Tibial nerve (tissue), 4 donors: ENCODE data around the gene RPS17. TPM values are rescaled to one million over a fixed set of nuclear protein-coding genes. Genes with fewer than 3 reads are reported as not detected.

Source experiments
- DNase-seq, 2 donors: peaks; one replicate each; pipeline ENCODE4 v3.0.0-alpha.2; 2019; ENCODE audit warnings: low spot score in 2 of 2
- H3K27ac ChIP-seq, 4 donors: fragments of 200-600 bp; sonication (generic) in 3 of 4; one replicate each; pipeline ENCODE4 v1.5.1; 2017 to 2019; ENCODE audit warnings: mild to moderate bottlenecking in 1 of 4
- H3K27me3 ChIP-seq, 2 donors: fragments of 200-600 bp; sonication (generic) in 1 of 2; one replicate each; pipeline versions ENCODE4 v1.5.1 to v1.6.0; 2017 to 2019
- H3K36me3 ChIP-seq, 3 donors: fragments of 200-600 bp; sonication (generic); one replicate each; pipeline ENCODE4 v1.5.1; 2018 to 2019
- H3K4me1 ChIP-seq, 4 donors: fragments of 200-600 bp; sonication (generic) in 3 of 4; one replicate each; pipeline ENCODE4 v1.5.1; 2017 to 2019
- H3K4me3 ChIP-seq, 4 donors: fragments of 200-600 bp; sonication (generic) in 3 of 4; one replicate each; pipeline ENCODE4 v1.5.1; 2017 to 2019; ENCODE audit warnings: mild to moderate bottlenecking in 1 of 4, moderate library complexity in 1 of 4
- H3K9me3 ChIP-seq, 4 donors: fragments of 200-600 bp; sonication (generic) in 3 of 4; one replicate each; pipeline ENCODE4 v1.5.1; 2017 to 2019
- CTCF ChIP-seq, 5 experiments: fragments of 200-600 bp in 3 of 5; fragments of 450-650 bp in 2 of 5; sonication (generic) in 3 of 5; IDR thresholded peaks; one replicate each; pipeline ENCODE4 v1.5.1; 2016 to 2019; ENCODE audit warnings: antibody characterized with exemption in 5 of 5, mild to moderate bottlenecking in 3 of 5, moderate library complexity in 2 of 5
- EP300 ChIP-seq, 2 donors: sonication (generic); formaldehyde crosslinking; IDR thresholded peaks; one replicate each; pipeline ENCODE4 v1.6.1; 2017; ENCODE audit warnings: antibody characterized with exemption in 2 of 2, mild to moderate bottlenecking in 1 of 2
- POLR2A ChIP-seq, 2 donors: fragments of 450-650 bp; IDR thresholded peaks; one replicate each; pipeline ENCODE4 v1.6.1; 2017; ENCODE audit warnings: antibody characterized with exemption in 2 of 2, mild to moderate bottlenecking in 2 of 2, moderate library complexity in 2 of 2
- WGBS, 2 donors: methylation state at CpG; one replicate each; pipeline ENCODE4 v1.1.5; 2018; 5-methylcytosine and 5-hydroxymethylcytosine counted together
- total RNA-seq, 4 donors: library from RNA; depleted of rRNA; stranded (reverse); fragments of >200 nt; gene quantifications; one replicate each; pipeline ENCODE4 v1.1.0, GENCODE V29; 2016

RPS17 gene
- total RNA-seq, 4 donors from 2014 or later = 1,019 to 1,820 (median 1,439) TPM

GRCh38 chr15:82572986-82573385 is 32.7 kb upstream of the RPS17 start:
- TF ChIP-seq CTCF (IDR thresholded peaks at IDR 0.05) = no peak
- no peak for TF ChIP-seq EP300 (IDR thresholded peaks at IDR 0.05)
- TF ChIP-seq POLR2A (IDR thresholded peaks at IDR 0.05) = no peak
- Histone ChIP-seq H3K4me1 (peaks cover 0 to 23% (median 3%) of the 10 kb centered on the region in 4 donors), H3K27me3 (no peaks in the 10 kb centered on the region), H3K27ac (peak overlapping the region in 1 of 4 donors; percentile 84), H3K36me3 (peaks cover 0 to 3% (median 0%) of the 10 kb centered on the region in 3 donors), H3K4me3 (no peak overlapping the region), H3K9me3 (no peaks in the 10 kb centered on the region)
- no peak for DNase-seq
- 75 to 77% methylated on average over 3 of the region's 3 CpGs for WGBS, 2 donors

GRCh38 chr15:82572311-82572710 is 32.1 kb upstream of the RPS17 start:
- no peak for TF ChIP-seq POLR2A (IDR thresholded peaks at IDR 0.05)
- no peak for TF ChIP-seq CTCF (IDR thresholded peaks at IDR 0.05)
- TF ChIP-seq EP300 (IDR thresholded peaks at IDR 0.05) = no peak
- Histone ChIP-seq H3K4me1 (peaks cover 0 to 23% (median 3%) of the 10 kb centered on the region in 4 donors), H3K27ac (peak overlapping the region in 3 of 4 donors; percentile 41 to 85 (median 84)), H3K27me3 (no peaks in the 10 kb centered on the region), H3K36me3 (peaks cover 0 to 10% (median 0%) of the 10 kb centered on the region in 3 donors), H3K9me3 (no peaks in the 10 kb centered on the region), H3K4me3 (peak overlapping the region in 1 of 4 donors; percentile 50)
- 75 to 80% methylated on average over 4 to 5 of the region's 5 CpGs for WGBS, 2 donors
- DNase-seq = no peak

- Histone ChIP-seq H3K27me3 (no peaks in the 10 kb centered on the region), H3K27ac (peak overlapping the region; percentile 28 to 85 (median 62)), H3K36me3 (peaks cover 0 to 15% (median 0%) of the 10 kb centered on the region in 3 donors), H3K4me1 (peaks cover 0 to 23% (median 3%) of the 10 kb centered on the region in 4 donors), H3K4me3 (peak overlapping the region; percentile 21 to 50 (median 31)), H3K9me3 (no peaks in the 10 kb centered on the region)
- peak; percentile 21 to 52 for DNase-seq
- WGBS, 2 donors = 1 to 2% methylated on average over 11 to 17 of the region's 17 CpGs
- peak in 1 of 2 donors; percentile 54 for TF ChIP-seq POLR2A (IDR thresholded peaks at IDR 0.05)
- no peak for TF ChIP-seq CTCF (IDR thresholded peaks at IDR 0.05)
- peak in 1 of 2 donors; percentile 82 for TF ChIP-seq EP300 (IDR thresholded peaks at IDR 0.05)
Measured at GRCh38 chr15:82571722-82572222, 31.5 kb upstream of the RPS17 start.

GRCh38 chr15:82570721-82571508 is 30.7 kb upstream of the RPS17 start:
- TF ChIP-seq EP300 (IDR thresholded peaks at IDR 0.05) (no peak), CTCF (IDR thresholded peaks at IDR 0.05) (no peak), POLR2A (IDR thresholded peaks at IDR 0.05) (no peak)
- DNase-seq = no peak
- Histone ChIP-seq H3K27me3 (no peaks in the 10 kb centered on the region), H3K9me3 (no peaks in the 10 kb centered on the region), H3K4me1 (peaks cover 0 to 23% (median 3%) of the 10 kb centered on the region in 4 donors), H3K4me3 (peak overlapping the region in 3 of 4 donors; percentile 21 to 50 (median 38)), H3K36me3 (peaks cover 0 to 22% (median 0%) of the 10 kb centered on the region in 3 donors), H3K27ac (peak overlapping the region; percentile 28 to 85 (median 62))
- 48 to 51% methylated on average over 7 of the region's 7 CpGs for WGBS, 2 donors

- 88 to 90% methylated on average over 4 of the region's 4 CpGs for WGBS, 2 donors
- DNase-seq = no peak
Measured at GRCh38 chr15:82569834-82570233, 29.6 kb upstream of the RPS17 start.

More at GRCh38 chr15:82569834-82570233, 29.6 kb upstream of the RPS17 start:
- Histone ChIP-seq H3K4me3 (no peak overlapping the region), H3K36me3 (peaks cover 0 to 33% (median 0%) of the 10 kb centered on the region in 3 donors), H3K27ac (no peak overlapping the region), H3K4me1 (peaks cover 0 to 23% (median 3%) of the 10 kb centered on the region in 4 donors), H3K9me3 (no peaks in the 10 kb centered on the region), H3K27me3 (no peaks in the 10 kb centered on the region)
- TF ChIP-seq POLR2A (IDR thresholded peaks at IDR 0.05) (no peak), EP300 (IDR thresholded peaks at IDR 0.05) (no peak), CTCF (IDR thresholded peaks at IDR 0.05) (no peak)
